CD14-positive monocyte (primary cell): ENCODE data around the gene VPS26C. TPM values are rescaled to one million over a fixed set of nuclear protein-coding genes. Genes with fewer than 3 reads are reported as not detected.

Source experiments
- DNase-seq, 3 donors: peaks; one replicate each; pipeline ENCODE4 v3.0.0-alpha.2; 2011 to 2022
- H2AFZ ChIP-seq: 2 replicates; pipeline ENCODE4 v1.6.0; 2012; ENCODE audit warnings: mild to moderate bottlenecking, low read depth, low read length, inconsistent platforms; ENCODE audit not compliant: insufficient read depth, poor library complexity, severe bottlenecking
- H3K27ac ChIP-seq, 2 donors: 1 replicate in 1 of 2; 2 replicates in 1 of 2; pipeline ENCODE4 v1.5.1; 2012 to 2013; ENCODE audit warnings: low read length in 2 of 2, control low read depth in 1 of 2, inconsistent platforms in 1 of 2, low read depth in 1 of 2, mild to moderate bottlenecking in 1 of 2
- H3K27me3 ChIP-seq, 2 donors: one replicate each; pipeline versions ENCODE4 v1.6.0 to v1.6.1; 2011 to 2013; ENCODE audit warnings: low read length in 2 of 2; ENCODE audit not compliant: control insufficient read depth in 2 of 2, insufficient read depth in 2 of 2
- H3K36me3 ChIP-seq, 2 donors: replicated peaks in 1 of 2; 1 replicate in 1 of 2; 2 replicates in 1 of 2; pipeline versions ENCODE4 v1.5.1 to v1.6.1; 2012 to 2013; ENCODE audit warnings: low read length in 2 of 2, control low read depth in 1 of 2, inconsistent platforms in 1 of 2, mild to moderate bottlenecking in 1 of 2; ENCODE audit not compliant: insufficient read depth in 2 of 2, control insufficient read depth in 1 of 2
- H3K4me1 ChIP-seq, 2 donors: 1 replicate in 1 of 2; 2 replicates in 1 of 2; pipeline versions ENCODE4 v1.5.1 to v1.6.1; 2012 to 2013; ENCODE audit warnings: low read length in 2 of 2, control low read depth in 1 of 2, inconsistent platforms in 1 of 2, mild to moderate bottlenecking in 1 of 2, moderate library complexity in 1 of 2; ENCODE audit not compliant: insufficient read depth in 2 of 2, control insufficient read depth in 1 of 2
- H3K4me2 ChIP-seq: replicated peaks from 2 replicates; pipeline ENCODE3; 2012; ENCODE audit warnings: low read length, moderate library complexity, mild to moderate bottlenecking; ENCODE audit not compliant: poor library complexity, severe bottlenecking; ENCODE audit errors: extremely low read depth
- H3K4me3 ChIP-seq, 3 experiments: fragments of 200-600 bp in 1 of 3; sonication (generic) in 1 of 3; replicated peaks in 1 of 3; 1 replicate in 2 of 3; 2 replicates in 1 of 3; pipeline ENCODE4 v1.5.1; 2011 to 2013; ENCODE audit warnings: low read length in 3 of 3, mild to moderate bottlenecking in 3 of 3, control low read depth in 2 of 3, low read depth in 2 of 3, inconsistent platforms in 1 of 3, moderate library complexity in 1 of 3
- H3K79me2 ChIP-seq: 2 replicates; pipeline ENCODE4 v1.6.0; 2012; ENCODE audit warnings: mild to moderate bottlenecking, control low read depth, inconsistent platforms, low read length, moderate library complexity; ENCODE audit not compliant: insufficient read depth
- H3K9ac ChIP-seq: 2 replicates; pipeline ENCODE4 v1.6.0; 2017; ENCODE audit warnings: low read length, mild to moderate bottlenecking; ENCODE audit not compliant: insufficient read depth, poor library complexity, severe bottlenecking
- H3K9me3 ChIP-seq, 2 donors: replicated peaks in 1 of 2; 1 replicate in 1 of 2; 2 replicates in 1 of 2; pipeline versions ENCODE4 v1.5.1 to v1.6.1; 2012 to 2013; ENCODE audit warnings: low read length in 2 of 2, control low read depth in 1 of 2; ENCODE audit not compliant: control insufficient read depth in 1 of 2, insufficient read depth in 1 of 2
- H4K20me1 ChIP-seq: 2 replicates; pipeline ENCODE4 v1.6.0; 2012; ENCODE audit warnings: mild to moderate bottlenecking, low read length, control low read depth, moderate library complexity; ENCODE audit not compliant: insufficient read depth
- H3K27ac Mint-ChIP-seq, 7 donors: one replicate each; pipeline ENCODE4 v1.8.0; 2020; ENCODE audit warnings: mild to moderate bottlenecking in 7 of 7, mixed read lengths in 7 of 7, moderate library complexity in 6 of 7, inconsistent platforms in 2 of 7
- H3K27me3 Mint-ChIP-seq, 3 donors: one replicate each; pipeline ENCODE4 v1.8.0; 2021 to 2022; ENCODE audit warnings: low read depth in 3 of 3, mild to moderate bottlenecking in 3 of 3, mixed read lengths in 3 of 3, moderate library complexity in 3 of 3, inconsistent platforms in 1 of 3
- H3K36me3 Mint-ChIP-seq, 2 donors: one replicate each; pipeline ENCODE4 v1.8.0; 2020; ENCODE audit warnings: mixed read lengths in 2 of 2, inconsistent platforms in 1 of 2, mild to moderate bottlenecking in 1 of 2
- H3K4me1 Mint-ChIP-seq: one replicate; pipeline ENCODE4 v1.8.0; 2020; ENCODE audit warnings: mild to moderate bottlenecking, mixed read lengths
- H3K4me3 Mint-ChIP-seq, 2 donors: one replicate each; pipeline ENCODE4 v1.8.0; 2020; ENCODE audit warnings: mild to moderate bottlenecking in 2 of 2, mixed read lengths in 2 of 2, moderate library complexity in 1 of 2
- H3K9me3 Mint-ChIP-seq, 7 donors: one replicate each; pipeline ENCODE4 v1.8.0; 2020 to 2022; ENCODE audit warnings: mixed read lengths in 7 of 7, mild to moderate bottlenecking in 6 of 7, moderate library complexity in 6 of 7, inconsistent platforms in 2 of 7
- WGBS: methylation state at CpG from one replicate; pipeline ENCODE4 v1.1.5; 2013; ENCODE audit warnings: missing lambda C conversion rate; ENCODE audit not compliant: insufficient coverage; 5-methylcytosine and 5-hydroxymethylcytosine counted together
- intact Hi-C, 2 donors: fragments of 100-400 bp; cut with micrococcal nuclease; formaldehyde crosslinking; loops; one replicate each; pipeline versions ENCODE4 v1.15.0 to v1.15.1; 2023
- polyA plus RNA-seq, 3 donors: library from polyadenylated mRNA; depleted of rRNA in 1 of 3; unstranded in 2 of 3; stranded (reverse) in 1 of 3; fragments of 300-500 nt in 2 of 3; fragments of >200 nt in 1 of 3; fragmentation: Illumina TruSeq in 2 of 3; gene quantifications; 1 replicate in 2 of 3; 2 replicates in 1 of 3; pipeline ENCODE4 v1.2.3, GENCODE V29; 2012 to 2021
- TF ChIP-seq, protein P1 (sequence below): fragments of 200-600 bp; IDR thresholded peaks from one replicate; pipeline ENCODE4 v1.8.0; 2022; ENCODE audit warnings: antibody characterized with exemption, mild to moderate bottlenecking

VPS26C gene
- polyA plus RNA-seq, 3 donors = 45.4 to 75.4 (median 69.3) TPM

DNA sequence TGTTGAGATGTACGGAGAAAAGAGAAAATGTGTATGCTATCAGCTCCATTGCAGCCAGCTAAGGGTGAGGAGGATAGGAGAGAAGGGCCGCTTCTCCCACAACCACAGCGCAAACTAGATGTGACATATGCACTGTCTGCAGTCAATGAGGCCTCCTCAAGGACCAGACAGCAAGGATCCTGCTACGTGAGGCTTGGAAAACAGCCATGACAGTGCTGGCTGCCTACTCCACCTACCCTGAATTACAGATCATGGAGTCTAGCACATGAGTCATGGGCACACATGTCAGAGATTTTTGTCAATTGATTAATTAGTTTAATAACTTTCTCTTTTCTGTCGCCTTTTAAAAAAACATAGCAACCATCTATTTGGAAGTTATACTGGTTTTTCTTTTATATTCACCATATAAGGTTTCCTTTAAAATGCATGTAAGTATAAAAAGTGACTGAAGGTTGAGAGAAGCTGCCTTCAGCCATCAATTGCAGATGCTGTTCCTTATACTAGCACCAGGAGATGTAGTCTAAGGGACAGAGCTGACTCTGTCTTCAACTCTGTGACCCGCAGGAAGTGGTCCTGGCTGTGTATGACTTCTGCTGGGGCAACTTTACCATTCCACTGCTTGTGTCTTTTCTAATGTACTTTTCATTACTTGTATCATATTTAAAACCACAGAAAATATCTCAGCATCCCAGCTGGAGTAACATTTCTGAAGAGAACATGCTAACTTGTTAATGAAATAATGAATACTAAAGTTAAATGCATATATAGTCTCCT is 3.1 kb downstream of the VPS26C start:
- intact Hi-C loops = loop anchor here (2.0 to 10.0 kb wide), 4 partner anchors 13 to 1109 kb away; partner anchors contain the start of gene DOP1B (in 1 of the 2)
- peaks cover 33% of the 10 kb centered on the region for H3K4me1 Mint-ChIP-seq

DNA sequence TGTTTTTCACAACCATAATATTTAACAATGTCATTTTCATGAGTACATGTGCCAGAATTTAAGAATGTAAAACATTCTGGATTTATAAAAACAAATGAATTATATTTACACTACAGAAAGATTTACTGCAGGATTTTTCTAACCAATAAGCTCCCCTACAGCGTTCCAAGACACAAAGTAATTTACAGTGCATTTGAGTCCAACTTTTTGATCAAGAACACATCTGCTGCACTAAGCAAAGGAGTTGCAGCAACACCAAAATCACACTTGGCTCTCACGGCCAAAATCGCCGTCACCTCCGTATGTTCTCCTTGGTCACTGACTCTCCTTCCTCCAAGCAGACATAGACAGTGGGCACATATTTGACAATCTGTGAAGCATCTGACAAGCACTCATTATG is 7.7 kb downstream of the VPS26C start:
- Mint-ChIP-seq H3K27me3 (peaks cover 0 to 2% (median 0%) of the 10 kb centered on the region in 3 donors), H3K36me3 (peaks cover 7 to 13% of the 10 kb centered on the region in 2 donors), H3K4me3 (no peak overlapping the region), H3K27ac (peak overlapping the region in 2 of 7 donors; percentile 27 to 68), H3K4me1 (peaks cover 26% of the 10 kb centered on the region), H3K9me3 (peaks cover 0 to 2% (median 0%) of the 10 kb centered on the region in 7 donors)
- Histone ChIP-seq H4K20me1 (peaks cover 27% of the 10 kb centered on the region), H3K9me3 (no peaks in the 10 kb centered on the region), H3K36me3 (peaks cover 0 to 19% of the 10 kb centered on the region in 2 donors), H3K79me2 (peaks cover 100% of the 10 kb centered on the region), H3K9ac (no peak overlapping the region), H3K27me3 (no peaks in the 10 kb centered on the region), H2AFZ (no peak overlapping the region), H3K4me2 (no peak overlapping the region), H3K4me1 (peaks cover 24 to 36% of the 10 kb centered on the region in 2 donors), H3K27ac (no peak overlapping the region), H3K4me3 (no peak overlapping the region)
- TF ChIP-seq, protein P1, sequence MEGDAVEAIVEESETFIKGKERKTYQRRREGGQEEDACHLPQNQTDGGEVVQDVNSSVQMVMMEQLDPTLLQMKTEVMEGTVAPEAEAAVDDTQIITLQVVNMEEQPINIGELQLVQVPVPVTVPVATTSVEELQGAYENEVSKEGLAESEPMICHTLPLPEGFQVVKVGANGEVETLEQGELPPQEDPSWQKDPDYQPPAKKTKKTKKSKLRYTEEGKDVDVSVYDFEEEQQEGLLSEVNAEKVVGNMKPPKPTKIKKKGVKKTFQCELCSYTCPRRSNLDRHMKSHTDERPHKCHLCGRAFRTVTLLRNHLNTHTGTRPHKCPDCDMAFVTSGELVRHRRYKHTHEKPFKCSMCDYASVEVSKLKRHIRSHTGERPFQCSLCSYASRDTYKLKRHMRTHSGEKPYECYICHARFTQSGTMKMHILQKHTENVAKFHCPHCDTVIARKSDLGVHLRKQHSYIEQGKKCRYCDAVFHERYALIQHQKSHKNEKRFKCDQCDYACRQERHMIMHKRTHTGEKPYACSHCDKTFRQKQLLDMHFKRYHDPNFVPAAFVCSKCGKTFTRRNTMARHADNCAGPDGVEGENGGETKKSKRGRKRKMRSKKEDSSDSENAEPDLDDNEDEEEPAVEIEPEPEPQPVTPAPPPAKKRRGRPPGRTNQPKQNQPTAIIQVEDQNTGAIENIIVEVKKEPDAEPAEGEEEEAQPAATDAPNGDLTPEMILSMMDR = no peak
- DNase-seq = no peak
- WGBS = 93% methylated on average over 5 of the region's 5 CpGs
- intact Hi-C loops = no loop called here

More for the DNA sequence above, 3.1 kb downstream of the VPS26C start:
- H3K9me3 Mint-ChIP-seq = no peaks in the 10 kb centered on the region
- Histone ChIP-seq H3K27ac (peak overlapping the region in 1 of 2 donors; percentile 65), H4K20me1 (peaks cover 22% of the 10 kb centered on the region), H3K79me2 (peaks cover 80% of the 10 kb centered on the region), H3K9ac (no peak overlapping the region), H3K36me3 (peaks cover 0 to 19% of the 10 kb centered on the region in 2 donors), H2AFZ (no peak overlapping the region), H3K27me3 (no peaks in the 10 kb centered on the region), H3K4me2 (no peak overlapping the region), H3K4me3 (no peak overlapping the region), H3K9me3 (no peaks in the 10 kb centered on the region), H3K4me1 (peaks cover 27 to 48% of the 10 kb centered on the region in 2 donors)
- WGBS = 93% methylated on average over 3 of the region's 6 CpGs
- no peak overlapping the region for H3K4me3 Mint-ChIP-seq
- peaks cover 11 to 13% of the 10 kb centered on the region in 2 donors for H3K36me3 Mint-ChIP-seq
- DNase-seq = no peak
- H3K27me3 Mint-ChIP-seq = no peaks in the 10 kb centered on the region
- H3K27ac Mint-ChIP-seq = peak overlapping the region in 5 of 7 donors; percentile 37 to 80 (median 58)
- TF ChIP-seq, protein P1 = no peak
